GM18526 (cell line): ENCODE data around the gene B3GALT4.
A peak's percentile ranks its signal among the peaks of the same experiment; 100 is the strongest.

ENCODE experiments used
- POLR2A ChIP-seq: IDR thresholded peaks from 3 replicates; pipeline ENCODE4 v1.6.1; 2011; ENCODE audit not compliant: insufficient read length; ENCODE audit errors: extremely low read depth

Gene B3GALT4

GRCh38 chr6:33259032-33259431, 17.9 kb upstream of the B3GALT4 start:
- TF ChIP-seq POLR2A, result no peak

DNA sequence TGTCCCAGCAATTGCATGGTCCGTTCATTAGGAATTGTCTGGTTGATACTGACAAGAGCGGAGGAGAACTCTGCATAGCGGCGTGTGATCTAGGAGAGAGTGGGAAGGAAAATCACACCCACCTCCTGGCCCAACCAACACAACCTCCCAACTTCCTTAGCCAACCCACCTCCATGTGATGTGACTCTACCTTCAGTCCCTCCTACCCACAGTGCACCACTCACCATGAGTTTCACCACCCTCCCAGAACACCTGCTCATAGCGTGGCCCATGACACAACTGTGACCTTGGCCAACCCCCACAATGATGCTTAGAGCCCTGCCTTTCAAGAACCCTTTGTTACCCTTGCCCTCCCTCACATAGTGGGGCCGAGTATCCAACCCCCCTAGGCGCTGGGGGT, 12.9 kb upstream of the B3GALT4 start:
- TF ChIP-seq POLR2A, result no peak

DNA sequence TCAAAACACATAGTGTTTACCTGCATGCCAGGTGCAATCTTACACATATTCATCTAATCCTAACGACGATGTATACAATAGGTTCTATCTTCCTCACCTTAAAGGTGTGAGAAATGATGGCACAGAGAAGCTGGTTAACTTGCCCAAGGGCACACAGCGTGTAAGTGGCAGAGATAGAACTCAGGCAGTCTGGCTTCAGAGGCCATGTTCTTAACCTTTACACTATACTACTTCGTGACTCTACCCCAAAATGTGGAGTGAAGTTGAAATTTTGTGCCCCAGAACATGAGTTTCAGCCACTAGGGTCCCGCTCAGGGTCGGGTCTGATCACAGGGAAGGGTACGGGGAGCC, 5.8 kb upstream of the B3GALT4 start:
- TF ChIP-seq POLR2A, result no peak

GRCh38 chr6:33271468-33272274, 5.3 kb upstream of the B3GALT4 start, which contains the start of the genes RPS18 and VPS52:
TSS of gene RPS18 (plus strand) at chr6:33272075. CDS start at chr6:33272120, 45 bp downstream.
TSS of gene VPS52 (minus strand) at chr6:33271876. CDS start at chr6:33271675, 201 bp downstream.
- peak; percentile 99 for TF ChIP-seq POLR2A

DNA sequence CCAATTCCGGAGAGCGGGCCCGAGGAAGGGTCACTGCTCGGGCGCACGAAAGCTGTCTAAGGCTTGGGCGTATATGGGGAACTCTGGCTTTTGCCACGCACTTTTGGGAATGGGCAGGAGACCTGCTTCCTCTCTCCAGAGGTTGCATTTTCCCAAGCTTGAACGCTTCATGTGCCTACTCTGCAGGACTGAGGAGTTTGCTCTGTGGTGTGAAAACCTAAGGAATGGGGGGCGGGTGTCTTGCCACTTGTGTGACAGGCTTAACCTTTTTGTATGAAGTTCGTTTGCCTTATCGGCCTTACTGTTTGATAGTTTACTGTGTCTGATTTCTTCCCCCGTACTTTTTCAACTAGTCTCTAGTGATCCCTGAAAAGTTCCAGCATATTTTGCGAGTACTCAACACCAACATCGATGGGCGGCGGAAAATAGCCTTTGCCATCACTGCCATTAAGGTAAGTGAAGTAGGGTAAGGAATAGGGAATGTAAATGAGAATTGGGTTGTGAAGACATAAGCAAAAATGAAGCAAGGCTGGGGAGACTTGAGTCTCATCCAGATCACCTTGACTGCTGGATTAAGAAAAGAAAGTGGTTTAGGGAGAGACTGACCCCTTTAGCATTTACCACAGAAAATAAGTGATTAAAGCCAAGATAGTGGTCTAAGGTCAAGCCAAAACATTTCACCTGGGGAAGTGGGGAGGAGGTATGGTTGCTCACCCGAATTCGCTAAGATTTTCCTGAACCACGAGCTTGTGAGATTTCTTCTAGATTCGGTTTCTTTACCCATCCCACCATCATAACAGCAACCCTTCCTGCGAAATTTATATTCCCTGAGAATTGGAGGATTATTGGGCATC, 4.4 kb upstream of the B3GALT4 start:
- no peak for TF ChIP-seq POLR2A

DNA sequence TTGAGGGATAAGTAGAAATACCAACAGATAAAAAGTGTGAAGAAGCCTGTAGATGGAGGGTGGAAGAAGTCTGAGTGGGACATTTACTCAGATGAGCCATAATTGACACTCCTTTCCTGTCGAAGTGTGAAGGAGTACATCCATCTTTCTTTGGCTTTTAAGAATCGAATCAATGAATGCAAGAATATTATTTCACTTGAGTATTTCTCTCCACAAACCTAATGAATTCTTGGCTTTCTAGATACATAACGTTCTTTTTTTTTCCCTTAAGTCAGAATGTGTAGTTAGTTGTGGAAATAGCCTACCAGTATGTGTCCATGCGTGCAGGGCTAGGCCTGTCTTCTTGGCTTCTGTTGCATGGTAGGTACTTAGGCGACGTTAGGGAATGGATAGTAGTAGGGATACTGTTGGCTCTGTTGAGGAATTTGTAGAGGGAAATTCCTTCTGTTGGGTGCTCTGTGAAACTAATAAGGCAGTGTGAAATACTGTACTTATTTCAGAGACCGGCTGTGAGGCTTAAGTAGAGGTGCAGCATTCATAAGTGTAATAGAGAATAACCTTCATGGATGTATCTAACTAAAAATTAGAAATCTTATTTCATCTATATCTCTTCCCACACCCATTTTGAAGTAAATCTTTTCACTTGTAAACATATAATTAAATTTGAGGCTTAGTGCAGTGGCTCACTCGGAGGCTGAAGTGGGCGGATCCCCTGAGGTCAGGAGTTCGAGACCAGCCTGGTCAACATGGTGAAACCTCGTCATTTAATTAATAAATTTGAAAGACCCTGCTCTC, 3.6 kb upstream of the B3GALT4 start:
- no peak for TF ChIP-seq POLR2A

DNA sequence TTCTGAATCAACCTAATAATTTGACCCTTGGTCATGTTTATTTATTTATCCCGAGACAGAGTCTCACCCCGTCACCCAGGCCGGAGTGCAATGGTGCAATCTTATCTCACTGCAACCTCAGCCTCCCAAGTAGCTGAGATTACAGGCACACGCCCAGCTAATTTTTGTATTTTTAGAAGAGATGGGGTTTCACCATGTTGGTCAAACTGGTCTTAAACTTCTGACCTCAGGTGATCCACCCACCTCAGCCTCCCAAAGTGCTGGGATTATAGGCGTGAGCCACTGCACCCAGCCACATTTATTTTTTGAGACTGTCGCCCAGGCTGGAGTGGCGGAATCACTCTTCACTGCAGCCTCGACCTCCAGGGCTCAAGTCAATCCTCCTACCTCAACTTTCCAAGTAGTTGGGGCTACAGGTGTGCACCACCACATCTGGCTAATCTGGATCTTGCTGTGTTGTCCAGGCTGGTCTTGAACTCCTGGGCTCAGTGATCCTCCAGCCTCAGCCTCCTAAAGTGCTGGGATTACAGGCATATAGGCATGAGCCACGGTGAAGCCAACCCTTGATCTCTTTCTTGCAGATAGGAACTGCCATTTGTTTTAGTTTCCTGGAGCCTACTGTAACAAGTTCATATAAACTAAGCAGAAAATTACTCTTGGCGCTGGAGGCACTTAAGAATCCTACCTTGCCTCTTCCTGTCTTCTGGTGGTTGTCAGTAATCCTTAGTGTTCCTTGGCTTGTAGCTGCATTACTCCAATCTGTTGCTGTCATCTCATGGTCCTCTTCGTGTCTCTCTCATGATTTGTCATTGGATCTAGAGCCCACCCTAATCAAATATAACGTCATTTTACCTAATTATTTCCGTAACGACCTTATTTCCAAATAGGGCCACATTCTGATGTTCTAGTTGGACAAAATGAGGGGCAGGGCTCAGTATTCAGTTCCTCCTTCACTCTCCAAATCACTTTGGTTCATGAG, 2.7 kb upstream of the B3GALT4 start:
- no peak for TF ChIP-seq POLR2A

DNA sequence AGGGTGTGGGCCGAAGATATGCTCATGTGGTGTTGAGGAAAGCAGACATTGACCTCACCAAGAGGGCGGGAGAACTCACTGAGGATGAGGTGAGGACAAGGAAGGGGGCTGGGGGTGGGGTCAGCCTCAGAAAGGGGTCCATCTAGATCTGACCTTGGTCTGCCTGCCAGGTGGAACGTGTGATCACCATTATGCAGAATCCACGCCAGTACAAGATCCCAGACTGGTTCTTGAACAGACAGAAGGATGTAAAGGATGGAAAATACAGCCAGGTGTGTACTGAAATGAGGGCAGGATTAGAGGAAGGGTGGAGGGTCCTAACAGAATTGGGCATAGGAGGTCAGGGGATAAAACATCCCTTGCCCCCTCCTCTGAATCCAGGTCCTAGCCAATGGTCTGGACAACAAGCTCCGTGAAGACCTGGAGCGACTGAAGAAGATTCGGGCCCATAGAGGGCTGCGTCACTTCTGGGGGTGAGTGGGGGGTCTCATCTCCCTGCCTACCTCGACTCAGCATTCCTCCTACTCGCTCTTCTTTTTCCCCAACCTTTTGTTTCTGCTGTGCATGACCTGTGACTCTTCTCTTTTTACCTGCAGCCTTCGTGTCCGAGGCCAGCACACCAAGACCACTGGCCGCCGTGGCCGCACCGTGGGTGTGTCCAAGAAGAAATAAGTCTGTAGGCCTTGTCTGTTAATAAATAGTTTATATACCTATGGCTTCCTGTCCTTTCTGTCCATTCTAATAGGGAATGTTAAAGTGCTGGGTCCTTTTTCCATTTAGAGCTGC, 935 bp upstream of the B3GALT4 start:
- peak; percentile 17 for TF ChIP-seq POLR2A

- no peak for TF ChIP-seq POLR2A
Measured at GRCh38 chr6:33276581-33276863, 401 bp upstream of the B3GALT4 start.

GRCh38 chr6:33277663-33278391, 904 bp downstream of the B3GALT4 start:
- TF ChIP-seq POLR2A, result no peak

DNA sequence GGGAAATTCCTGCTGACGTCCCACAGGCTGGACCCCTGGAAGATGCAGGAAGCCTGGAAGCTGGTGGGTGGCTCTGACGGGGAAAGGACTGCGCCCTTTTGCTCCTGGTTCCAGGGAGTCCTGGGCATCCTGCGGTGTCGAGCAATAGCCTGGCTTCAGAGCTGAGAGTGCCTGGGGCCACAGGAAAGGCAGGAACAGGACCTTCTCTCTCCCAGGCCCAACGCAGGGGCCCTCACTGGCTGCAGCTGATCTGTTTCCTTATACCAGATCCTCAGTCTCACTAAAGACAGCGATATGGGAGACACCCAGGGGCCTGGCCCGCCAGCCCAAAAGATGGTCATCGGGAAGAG, 1.4 kb downstream of the B3GALT4 start:
- TF ChIP-seq POLR2A, result no peak

GRCh38 chr6:33278810-33279209, 1.9 kb downstream of the B3GALT4 start:
- TF ChIP-seq POLR2A, result no peak

DNA sequence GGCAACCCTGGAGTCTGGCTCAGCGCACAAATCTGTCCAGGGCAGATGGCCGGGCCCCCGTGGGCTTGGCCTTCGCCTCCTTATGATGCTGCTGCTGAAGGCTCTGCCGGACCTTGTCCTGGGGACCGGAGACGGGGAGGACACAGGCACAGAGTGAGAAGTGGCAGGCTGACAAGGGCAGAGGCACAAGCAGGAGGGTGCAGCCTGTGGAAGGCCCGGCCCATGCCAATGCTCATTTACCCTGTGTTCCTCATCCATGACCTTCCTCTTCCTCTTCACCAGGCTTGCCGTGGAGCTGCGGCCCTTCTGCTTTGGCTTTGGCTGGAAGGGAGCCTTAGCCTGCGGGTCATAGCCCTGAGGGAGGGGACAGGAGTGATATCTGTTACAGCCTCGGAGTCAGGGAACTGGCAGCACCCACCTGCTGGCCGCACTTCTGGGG, 2.4 kb downstream of the B3GALT4 start:
- TF ChIP-seq POLR2A, result no peak

DNA sequence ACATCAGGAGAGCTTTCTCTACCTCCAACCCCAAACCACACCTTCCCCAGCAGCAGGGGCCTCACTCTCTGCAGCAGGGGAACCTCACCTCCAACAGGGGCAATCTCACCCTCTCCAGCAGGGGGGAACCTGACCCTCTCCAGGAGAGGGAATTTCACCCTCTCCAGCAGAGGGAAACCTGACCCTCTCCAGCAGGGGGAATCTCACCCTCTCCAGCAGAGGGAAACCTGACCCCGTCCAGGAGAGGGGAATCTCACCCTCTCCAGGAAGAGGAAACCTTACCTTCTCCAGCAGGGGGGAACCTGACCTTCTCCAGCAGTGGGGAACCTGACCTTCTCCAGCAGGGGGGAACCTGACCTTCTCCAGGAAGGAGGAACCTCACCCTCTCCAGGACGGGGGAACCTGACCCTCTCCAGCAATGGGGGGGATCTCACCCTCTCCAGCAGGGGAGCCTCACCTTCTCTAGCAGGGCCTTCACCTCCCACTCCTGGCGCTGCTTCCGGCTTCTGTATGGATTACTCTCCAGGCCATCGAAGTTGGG, 3.1 kb downstream of the B3GALT4 start:
- no peak for TF ChIP-seq POLR2A
